MV-4-11 (cell line): ENCODE measurements around the gene RAI1.

Experiments used
- DNase-seq: peaks from one replicate; lab custom pipeline; 2025; lab: John Stamatoyannopoulos, UW

Gene RAI1

DNA sequence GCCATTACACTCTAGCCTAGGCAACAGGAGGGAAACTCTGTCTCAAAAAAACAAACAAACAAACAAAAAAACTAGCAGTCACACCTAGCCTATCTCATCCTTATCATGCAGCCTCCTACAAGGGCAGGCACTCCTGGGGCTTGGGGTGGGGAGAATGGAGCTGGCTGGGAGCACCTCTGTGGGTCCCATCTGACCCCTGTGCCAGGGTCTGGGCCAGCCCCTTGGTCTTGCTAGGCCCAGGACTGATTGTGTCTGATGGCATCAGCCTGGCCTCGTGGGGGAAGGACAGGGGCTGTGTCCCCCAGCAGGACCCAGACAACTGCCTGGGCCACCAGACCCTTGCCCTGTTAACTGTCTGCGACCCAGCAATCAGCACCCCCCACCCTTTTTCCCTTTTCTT is 105.7 kb downstream of the RAI1 start:
- no peak for DNase-seq

DNA sequence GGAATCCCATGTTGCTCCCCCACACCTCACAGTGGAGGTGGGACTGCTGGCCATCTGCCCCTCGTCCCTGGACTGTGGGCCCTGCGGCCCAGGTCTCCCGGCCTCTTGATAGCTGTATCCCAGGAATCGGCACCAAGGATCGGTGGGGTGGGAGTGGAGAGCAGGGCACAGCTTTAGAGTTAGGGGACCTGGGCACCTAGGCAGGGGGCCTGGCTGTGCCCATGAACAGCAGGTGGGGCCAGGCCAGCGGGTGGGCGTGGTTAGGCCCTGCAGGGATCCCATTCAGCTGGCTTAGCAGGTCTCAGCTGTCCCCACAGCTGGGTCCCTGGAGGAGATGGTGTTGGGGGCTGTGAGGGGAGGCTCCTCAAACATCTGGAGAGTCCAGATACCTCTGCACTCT is 106.3 kb downstream of the RAI1 start:
- DNase-seq, result no peak

DNA sequence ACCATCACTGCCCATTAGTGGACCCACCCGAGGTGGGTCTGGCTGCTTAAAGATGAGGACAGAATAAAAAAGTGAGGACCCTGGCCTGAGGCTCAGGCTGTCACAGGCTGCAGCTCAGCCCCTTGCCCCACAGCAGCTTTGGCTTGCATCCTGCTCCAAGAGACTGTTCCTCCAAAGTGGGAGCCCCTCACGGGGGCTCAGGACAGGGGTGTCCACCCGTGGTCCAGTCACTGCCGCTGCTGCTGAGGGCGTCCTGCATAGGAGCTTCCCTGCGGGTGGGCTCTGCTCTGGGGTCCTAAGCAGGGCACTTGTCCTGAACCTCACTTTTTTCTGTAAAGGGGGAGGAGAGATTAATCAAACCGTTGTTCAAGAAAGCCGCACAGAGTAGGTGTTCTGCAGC is 107.7 kb downstream of the RAI1 start:
- DNase-seq, result no peak

DNA sequence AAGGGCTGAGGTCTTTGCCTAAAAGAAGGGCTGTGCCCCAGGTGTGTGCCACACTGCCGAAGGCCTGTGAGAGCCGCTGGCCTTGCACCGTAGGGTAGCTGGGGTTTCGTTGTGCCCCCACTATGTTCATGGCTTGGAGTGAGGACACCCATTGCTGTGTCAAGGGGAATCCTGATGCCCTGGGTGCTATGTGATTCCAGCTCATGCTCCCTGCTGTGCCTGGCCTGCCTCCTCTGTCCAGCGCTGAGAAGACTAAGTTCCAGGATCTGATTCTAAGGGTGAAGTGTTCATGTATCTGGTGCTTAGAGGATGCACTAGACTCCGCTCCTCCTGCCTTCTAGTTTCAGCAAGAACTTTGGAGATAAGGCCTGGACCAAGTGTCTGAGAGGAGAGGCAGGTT is 108.2 kb downstream of the RAI1 start:
- DNase-seq, result no peak

DNA sequence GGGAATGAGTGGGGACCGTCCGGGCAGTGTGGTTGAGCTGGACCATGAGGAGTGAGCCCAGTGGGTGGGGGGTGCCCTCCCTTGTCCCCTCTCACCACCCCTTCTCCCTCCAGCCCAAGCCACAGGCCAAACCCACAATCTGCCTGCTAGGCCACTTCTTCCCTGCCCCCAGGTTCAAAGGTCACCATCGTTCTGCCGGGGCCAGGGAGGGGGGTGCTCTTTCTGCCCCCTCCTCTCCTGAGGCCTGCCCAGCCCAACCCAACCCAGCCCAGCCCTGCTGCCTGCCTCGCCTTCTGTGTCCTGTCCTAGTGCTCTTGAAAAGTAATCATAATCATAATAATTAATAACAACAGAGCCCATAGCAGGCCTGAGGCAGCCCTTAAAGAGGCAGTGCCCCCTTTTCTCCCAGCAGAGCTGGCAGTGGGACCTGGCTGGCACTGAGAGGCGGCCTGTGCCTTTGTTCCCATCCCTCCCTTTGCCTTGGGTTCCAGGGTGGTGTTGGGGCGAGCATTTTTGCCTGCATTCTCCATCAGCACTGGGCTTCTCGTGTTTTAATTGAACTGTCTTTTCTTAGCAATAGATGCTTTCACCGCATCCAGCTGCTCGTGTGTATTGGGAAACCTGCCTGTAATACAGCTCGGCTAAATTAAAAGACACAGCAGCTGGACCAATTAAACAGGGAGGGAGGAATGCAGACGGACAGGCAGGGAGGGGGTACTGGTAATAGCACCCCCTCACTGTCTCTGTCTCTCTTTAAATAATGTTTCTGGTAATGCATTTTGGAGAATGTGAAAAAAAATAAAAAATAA is 108.8 kb downstream of the RAI1 start:
- DNase-seq, result no peak

DNA sequence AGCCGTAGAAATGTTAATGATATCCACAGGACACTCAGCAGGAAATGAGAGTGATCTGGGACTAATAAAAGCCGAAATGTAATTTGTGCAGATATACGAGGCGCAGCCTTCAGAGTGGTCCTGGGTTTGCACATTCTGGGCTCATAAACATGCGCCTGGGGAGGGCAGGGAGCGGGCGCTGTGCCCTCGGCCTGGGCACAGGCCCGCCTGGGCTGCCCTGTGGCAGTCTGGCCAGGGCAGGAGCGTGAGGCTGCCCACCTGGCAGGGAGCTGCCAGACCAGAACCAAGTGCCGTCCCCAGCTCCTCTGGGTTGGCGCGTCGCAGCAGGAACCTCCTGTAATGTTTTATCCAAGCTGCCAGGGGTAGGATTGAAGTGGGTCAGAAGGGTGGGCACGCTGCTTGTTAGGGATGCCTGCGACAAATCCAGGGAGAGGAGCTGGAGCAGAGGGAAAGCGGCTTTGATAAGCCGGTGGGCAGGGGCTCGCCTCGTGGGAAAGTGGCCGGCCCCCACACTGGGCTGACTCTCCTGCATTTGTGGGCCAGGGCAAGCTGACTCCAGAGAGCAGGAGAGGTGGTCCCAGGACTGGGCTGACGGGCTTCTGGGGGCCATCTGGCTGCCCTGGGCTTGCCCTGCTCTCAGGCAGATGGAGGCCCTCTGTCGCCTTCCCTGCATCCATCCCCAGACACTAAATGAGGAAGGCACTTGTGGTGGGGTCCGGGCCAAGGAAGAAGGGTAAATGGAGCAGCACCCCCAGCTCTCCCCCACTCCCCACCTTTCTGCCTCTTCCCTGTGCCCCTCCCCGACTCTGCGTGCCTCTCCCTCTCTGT is 109.6 kb downstream of the RAI1 start:
- DNase-seq, result no peak

DNA sequence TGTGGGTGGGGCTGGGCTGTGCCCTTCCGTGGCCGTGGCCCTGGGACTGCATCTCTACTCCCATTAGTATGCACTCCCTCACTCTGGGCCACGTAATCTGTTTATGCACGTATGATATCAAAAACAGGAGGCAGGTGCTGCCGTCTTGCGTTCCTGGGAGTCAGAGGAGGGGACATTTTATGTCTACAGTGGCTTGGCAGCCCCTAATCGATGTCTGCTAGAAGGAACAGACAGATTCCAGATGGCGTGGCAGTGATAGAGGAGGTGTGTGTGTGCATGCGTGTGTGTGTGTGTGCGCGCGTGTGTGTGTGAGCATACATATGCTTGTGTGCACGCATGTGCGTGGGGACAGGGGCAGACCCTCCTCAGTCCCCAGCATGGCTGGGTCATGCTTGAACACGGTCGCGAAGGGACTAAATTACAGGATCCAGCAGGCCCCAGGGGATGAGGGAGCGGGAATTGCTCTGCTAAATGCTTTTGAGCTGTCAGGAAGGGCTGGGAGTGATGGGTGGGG is 110.8 kb downstream of the RAI1 start:
- DNase-seq, result no peak

DNA sequence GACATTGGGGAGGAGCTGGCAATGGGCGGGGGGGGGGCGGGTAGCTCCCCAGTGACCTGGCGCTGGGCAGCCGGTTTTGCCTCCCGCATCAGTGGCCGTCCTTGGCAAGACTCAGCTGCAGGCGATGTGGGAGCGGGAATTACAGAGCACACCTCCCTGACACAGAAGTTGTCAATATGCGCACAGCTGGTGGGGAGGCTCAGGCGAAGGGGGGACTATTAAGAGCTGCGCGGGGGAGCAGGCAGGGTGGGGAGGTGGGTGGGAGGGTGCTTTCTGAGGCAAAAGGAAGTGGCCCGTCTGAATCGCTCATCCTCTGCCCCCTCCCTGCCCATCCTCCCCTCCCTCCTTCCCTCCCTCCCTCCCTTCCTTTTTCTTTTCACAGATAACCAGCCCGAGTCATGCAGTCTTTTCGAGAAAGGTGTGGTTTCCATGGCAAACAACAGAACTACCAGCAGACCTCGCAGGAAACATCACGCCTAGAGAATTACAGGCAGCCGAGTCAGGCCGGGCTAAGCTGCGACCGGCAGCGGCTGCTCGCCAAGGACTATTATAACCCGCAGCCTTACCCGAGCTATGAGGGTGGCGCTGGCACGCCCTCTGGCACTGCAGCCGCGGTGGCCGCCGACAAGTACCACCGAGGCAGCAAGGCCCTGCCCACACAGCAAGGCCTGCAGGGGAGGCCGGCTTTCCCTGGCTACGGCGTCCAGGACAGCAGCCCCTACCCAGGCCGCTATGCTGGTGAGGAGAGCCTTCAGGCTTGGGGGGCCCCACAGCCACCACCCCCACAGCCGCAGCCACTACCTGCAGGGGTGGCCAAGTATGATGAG is 111.5 kb downstream of the RAI1 start:
- no peak for DNase-seq

DNA sequence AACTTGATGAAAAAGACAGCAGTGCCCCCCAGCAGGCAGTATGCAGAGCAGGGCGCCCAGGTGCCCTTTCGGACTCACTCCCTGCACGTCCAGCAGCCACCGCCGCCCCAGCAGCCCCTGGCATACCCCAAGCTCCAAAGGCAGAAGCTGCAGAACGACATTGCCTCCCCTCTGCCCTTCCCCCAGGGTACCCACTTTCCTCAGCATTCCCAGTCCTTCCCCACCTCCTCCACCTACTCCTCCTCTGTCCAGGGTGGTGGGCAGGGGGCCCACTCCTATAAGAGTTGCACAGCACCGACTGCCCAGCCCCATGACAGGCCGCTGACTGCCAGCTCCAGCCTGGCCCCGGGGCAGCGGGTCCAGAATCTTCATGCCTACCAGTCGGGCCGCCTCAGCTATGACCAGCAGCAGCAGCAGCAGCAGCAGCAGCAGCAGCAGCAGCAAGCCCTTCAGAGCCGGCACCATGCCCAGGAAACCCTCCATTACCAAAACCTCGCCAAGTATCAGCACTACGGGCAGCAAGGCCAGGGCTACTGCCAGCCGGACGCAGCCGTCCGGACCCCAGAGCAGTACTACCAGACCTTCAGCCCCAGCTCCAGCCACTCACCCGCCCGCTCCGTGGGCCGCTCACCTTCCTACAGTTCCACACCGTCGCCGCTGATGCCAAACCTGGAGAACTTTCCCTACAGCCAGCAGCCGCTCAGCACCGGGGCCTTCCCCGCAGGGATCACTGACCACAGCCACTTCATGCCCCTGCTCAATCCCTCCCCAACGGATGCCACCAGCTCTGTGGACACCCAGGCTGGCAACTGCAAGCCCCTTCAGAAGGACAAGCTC is 112.3 kb downstream of the RAI1 start:
- DNase-seq, result no peak

DNA sequence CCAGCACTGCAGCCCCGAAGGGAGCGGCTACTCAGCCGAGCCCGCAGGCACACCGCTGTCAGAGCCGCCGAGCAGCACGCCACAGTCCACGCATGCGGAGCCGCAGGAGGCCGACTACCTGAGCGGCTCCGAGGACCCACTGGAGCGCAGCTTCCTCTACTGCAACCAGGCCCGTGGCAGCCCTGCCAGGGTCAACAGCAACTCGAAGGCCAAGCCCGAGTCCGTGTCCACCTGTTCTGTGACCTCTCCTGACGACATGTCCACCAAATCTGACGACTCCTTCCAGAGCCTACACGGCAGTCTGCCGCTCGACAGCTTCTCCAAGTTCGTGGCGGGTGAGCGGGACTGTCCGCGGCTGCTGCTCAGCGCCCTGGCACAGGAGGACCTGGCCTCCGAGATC is 113.1 kb downstream of the RAI1 start:
- DNase-seq, result no peak

DNA sequence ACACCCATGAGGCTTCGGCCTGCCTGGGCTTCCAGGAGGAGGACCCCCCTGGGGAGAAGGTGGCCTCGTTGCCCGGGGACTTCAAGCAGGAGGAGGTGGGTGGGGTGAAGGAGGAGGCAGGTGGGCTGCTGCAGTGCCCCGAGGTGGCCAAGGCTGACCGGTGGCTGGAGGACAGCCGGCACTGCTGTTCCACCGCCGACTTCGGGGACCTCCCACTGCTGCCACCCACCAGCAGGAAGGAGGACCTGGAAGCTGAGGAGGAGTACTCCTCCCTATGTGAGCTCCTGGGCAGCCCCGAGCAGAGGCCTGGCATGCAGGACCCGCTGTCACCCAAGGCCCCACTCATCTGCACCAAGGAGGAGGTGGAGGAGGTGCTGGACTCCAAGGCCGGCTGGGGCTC is 114.0 kb downstream of the RAI1 start:
- no peak for DNase-seq

DNA sequence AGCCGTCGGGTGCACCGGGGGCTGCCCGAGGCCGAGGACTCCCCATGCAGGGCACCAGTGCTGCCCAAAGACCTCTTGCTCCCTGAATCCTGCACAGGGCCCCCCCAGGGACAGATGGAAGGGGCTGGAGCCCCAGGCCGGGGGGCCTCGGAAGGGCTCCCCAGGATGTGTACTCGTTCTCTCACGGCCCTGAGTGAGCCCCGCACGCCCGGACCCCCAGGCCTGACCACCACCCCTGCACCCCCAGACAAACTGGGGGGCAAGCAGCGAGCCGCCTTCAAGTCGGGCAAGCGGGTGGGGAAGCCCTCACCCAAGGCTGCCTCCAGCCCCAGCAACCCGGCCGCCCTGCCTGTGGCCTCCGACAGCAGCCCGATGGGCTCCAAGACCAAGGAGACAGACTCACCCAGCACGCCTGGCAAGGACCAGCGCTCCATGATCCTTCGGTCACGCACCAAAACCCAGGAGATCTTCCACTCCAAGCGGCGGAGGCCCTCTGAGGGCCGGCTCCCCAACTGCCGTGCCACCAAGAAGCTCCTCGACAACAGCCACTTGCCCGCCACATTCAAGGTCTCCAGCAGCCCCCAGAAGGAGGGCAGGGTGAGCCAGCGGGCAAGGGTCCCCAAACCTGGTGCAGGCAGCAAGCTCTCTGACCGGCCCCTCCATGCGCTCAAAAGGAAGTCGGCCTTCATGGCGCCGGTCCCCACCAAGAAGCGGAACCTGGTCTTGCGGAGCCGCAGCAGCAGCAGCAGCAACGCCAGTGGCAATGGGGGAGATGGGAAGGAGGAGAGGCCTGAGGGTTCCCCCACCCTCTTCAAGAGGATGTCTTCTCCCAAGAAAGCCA is 114.9 kb downstream of the RAI1 start:
- no peak for DNase-seq

DNA sequence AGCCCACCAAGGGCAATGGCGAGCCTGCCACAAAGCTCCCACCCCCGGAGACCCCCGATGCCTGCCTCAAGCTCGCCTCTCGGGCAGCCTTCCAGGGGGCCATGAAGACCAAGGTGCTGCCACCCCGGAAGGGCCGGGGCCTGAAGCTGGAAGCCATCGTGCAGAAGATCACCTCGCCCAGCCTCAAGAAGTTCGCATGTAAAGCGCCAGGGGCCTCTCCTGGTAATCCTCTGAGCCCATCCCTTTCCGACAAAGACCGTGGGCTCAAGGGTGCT is 115.5 kb downstream of the RAI1 start:
- DNase-seq, result no peak

DNA sequence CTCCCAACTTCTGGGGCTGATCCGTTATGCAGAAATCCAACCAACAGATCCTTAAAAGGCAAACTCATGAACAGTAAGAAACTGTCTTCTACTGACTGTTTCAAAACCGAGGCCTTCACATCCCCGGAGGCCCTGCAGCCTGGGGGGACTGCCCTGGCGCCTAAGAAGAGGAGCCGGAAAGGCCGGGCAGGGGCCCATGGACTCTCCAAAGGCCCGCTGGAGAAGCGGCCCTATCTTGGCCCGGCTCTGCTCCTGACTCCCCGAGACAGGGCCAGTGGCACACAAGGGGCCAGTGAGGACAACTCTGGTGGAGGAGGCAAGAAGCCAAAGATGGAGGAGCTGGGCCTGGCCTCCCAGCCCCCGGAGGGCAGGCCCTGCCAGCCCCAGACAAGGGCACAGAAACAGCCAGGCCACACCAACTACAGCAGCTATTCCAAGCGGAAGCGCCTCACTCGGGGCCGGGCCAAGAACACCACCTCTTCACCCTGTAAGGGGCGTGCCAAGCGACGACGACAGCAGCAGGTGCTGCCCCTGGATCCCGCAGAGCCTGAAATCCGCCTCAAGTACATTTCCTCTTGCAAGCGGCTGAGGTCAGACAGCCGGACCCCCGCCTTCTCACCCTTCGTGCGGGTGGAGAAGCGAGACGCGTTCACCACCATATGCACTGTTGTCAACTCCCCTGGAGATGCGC is 116.0 kb downstream of the RAI1 start:
- DNase-seq, result no peak

DNA sequence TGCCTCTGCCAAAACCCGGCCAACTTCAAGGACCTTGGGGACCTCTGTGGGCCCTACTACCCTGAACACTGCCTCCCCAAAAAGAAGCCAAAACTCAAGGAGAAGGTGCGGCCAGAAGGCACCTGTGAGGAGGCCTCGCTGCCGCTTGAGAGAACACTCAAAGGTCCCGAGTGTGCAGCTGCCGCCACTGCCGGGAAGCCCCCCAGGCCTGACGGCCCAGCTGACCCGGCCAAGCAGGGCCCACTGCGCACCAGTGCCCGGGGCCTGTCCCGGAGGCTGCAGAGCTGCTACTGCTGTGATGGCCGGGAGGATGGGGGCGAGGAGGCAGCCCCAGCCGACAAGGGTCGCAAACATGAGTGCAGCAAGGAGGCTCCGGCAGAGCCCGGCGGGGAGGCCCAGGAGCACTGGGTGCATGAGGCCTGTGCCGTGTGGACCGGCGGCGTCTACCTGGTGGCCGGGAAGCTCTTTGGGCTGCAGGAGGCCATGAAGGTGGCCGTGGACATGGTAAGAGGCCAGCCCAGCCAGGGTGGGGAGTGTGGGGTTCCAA is 116.8 kb downstream of the RAI1 start:
- DNase-seq, result no peak

DNA sequence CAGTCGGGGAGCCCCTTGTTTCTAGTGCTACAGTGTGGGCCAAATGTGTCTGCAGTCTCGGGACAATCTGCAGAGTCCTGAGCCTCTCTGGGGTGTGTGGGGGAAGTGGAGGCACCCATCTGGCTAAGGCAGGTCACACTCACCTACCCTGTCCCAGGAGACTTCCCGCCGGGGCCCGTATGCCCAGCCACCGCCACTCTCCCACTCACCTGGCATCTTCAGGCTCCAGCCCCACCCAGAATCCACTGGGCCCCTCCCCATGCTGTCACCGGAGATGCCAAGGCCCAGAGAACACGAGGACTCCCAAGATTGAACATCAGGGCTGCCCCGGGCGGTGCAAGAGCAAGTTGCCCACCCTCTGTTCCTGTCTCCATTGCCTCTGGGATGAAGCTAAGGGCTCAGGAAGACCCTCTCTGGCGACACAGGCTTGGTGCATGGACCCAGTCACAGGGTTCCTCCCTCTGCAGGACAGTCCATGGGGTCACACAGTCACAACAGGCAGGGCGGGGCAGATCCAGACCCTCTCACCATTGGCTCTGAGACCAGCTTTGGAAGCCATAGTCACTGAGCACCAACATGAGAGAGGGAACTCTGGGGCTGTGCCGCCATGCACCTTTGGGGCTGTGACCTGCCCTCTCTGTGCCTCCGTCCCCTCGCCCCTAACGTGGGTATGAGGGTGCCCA is 117.5 kb downstream of the RAI1 start:
- no peak for DNase-seq

DNA sequence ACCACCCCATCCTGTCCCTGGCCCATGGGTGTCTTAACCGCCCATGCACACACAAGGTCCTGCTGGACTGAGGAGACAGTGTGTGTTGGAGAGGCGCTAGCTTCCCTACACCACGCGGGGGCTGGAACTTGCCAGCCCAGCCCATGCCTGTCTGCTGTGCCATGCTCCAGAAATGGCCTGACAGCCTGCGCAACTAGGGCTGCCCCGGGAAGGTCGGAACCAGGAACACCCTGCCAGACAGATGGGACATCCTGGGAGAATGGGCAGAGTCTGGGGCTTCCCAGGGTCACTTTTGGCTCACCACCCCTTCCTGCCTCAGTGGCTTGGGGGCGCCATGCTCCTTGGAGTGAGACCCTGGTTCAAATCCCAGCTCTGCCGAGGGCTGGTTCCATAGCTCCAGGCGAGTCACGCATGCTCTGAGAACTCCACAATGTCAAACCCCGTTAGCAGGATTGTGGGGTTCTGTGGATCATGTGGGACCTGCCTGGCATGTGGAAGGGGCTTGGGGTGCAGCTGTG is 119.3 kb downstream of the RAI1 start:
- DNase-seq, result no peak

DNA sequence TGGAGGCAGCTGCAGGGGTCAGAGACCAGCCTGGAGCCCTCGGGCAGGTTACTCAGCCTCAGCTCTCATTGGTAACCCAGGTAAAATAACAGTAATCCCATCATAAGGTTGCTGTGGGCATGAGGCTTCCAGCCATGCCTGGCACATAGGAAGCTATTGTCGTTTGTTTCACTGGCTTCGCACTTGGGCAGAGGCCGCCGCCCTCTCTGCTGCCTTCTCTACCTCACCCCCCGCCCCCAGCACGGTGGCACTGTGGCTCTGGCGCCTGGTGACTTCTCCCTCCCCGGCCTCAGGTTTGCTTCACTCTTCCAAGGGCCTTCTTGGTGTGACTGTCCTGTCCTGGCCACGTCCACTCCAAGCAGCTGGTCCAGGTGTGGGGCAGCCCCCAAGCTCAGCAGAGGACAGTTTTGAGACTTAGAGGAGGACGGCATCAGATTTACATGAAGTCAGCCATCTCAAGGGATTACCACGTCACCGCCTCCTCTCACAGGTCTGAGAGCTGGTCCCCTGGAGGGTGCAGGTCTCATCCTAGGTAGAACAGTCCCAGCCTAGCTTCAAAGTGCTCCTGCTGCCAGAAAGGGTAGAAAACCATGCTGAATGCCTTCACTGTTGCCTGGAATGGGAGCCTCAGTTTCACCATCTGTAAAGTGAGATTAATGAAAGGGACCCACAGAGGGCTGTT is 120.7 kb downstream of the RAI1 start:
- DNase-seq, result no peak
